Heart left ventricle (tissue), 13 donors: ENCODE results near the gene IL10RB.

Source experiments
- CTCF ChIP-seq, 12 donors: fragments of 200-600 bp; sonication (generic) in 4 of 12; IDR thresholded peaks; one replicate each; pipeline versions ENCODE4 v1.5.0 to v1.8.0; 2018 to 2022; ENCODE audit warnings: antibody characterized with exemption in 12 of 12, mild to moderate bottlenecking in 5 of 12
- POLR2A ChIP-seq, 2 donors: fragments of 450-650 bp; IDR thresholded peaks; one replicate each; pipeline ENCODE4 v1.6.1; 2017; ENCODE audit warnings: antibody characterized with exemption in 2 of 2, mild to moderate bottlenecking in 2 of 2, moderate library complexity in 2 of 2
- donor health status: ischemic (EF 13 %, LVEDD 7.1; RV severe dilation, severe dysfunction).
- donor health status: DM: no; HTN: yes; CAD: no.
- donor health status: DM: no; HTN: no; CAD: no.
- donor health status: ischemic (EF 25% LVEDD 6.9; RV normal size, moderate dysfunction).
- donor health status: ischemic (EF 25% LVEDD 5.7; RV mildly dilated, moderate dysfunction).
- donor health status: ischemic (EF 35%, LVEDD 5.7; RV mildly dilated, moderate dysfunction).
- donor health status: nonischemic (EF 11% LVEDD 7.7; RV severe dilation, severe dysfunction).
- donor health status: DM: yes; HTN: yes; CAD: no.
- donor health status: PGD.
- donor health status: ischemic (EF 29% LVEDD 5.4; RV normal size, mild dysfunction).
- donor health status: nonischemic (EF 23%, LVEDD 6.1; RV moderate dilation, normal function).

- no peak for TF ChIP-seq CTCF (IDR thresholded peaks at IDR 0.05)
- no peak for TF ChIP-seq POLR2A (IDR thresholded peaks at IDR 0.05)
Measured at GRCh38 chr21:33246506-33246905, 19.7 kb upstream of the IL10RB start.
